K562 (cell line): Measurements from ENCODE around the gene TAL1. TPM values are rescaled to one million over a fixed set of nuclear protein-coding genes. Genes with fewer than 3 reads are reported as not detected.
A peak's percentile ranks its signal among the peaks of the same experiment; 100 is the strongest.

ENCODE experiments used
- CBX2 ChIP-seq: fragments of 200-600 bp; sonication (generic); IDR thresholded peaks from one replicate; pipeline ENCODE4 v1.6.1; 2012; ENCODE audit warnings: mild to moderate bottlenecking, low read length, inconsistent platforms; ENCODE audit not compliant: insufficient read depth, poor library complexity, severe bottlenecking
- ETV6 ChIP-seq, 3 experiments: fragments of 150-350 bp in 1 of 3; sonication (generic) in 1 of 3; formaldehyde crosslinking in 1 of 3; IDR thresholded peaks; 2 replicates each; pipeline versions ENCODE4 v1.6.1 to v1.8.0; 2014 to 2022; ENCODE audit warnings: borderline replicate concordance in 2 of 3, low read depth in 2 of 3, antibody characterized with exemption in 1 of 3, low read length in 1 of 3, mild to moderate bottlenecking in 1 of 3, missing genetic modification reagents in 1 of 3
- JUNB ChIP-seq: fragments of 450-650 bp; formaldehyde crosslinking; conservative IDR thresholded peaks from 2 replicates; pipeline ENCODE4 v1.4.0; 2020; ENCODE audit warnings: mild to moderate bottlenecking
- KAT7 ChIP-seq: sonication (generic); formaldehyde crosslinking; IDR thresholded peaks from 2 replicates; pipeline ENCODE4 v1.8.0; 2022; ENCODE audit warnings: missing genetic modification reagents, mild to moderate bottlenecking, borderline replicate concordance
- MEF2D ChIP-seq: conservative IDR thresholded peaks from 2 replicates; pipeline ENCODE4 v1.6.1; 2016; ENCODE audit warnings: low read depth, missing genetic modification characterization, missing compliant biosample characterization
- NRF1 ChIP-seq, 2 experiments: fragments of 450-650 bp; IDR thresholded peaks in 1 of 2; conservative IDR thresholded peaks in 1 of 2; 2 replicates each; pipeline ENCODE4 v1.6.1; 2014; ENCODE audit warnings: mild to moderate bottlenecking in 2 of 2
- PRPF4 ChIP-seq: fragments of 200-400 bp; formaldehyde crosslinking; IDR thresholded peaks from one replicate; pipeline ENCODE4 v1.6.1; 2017; ENCODE audit warnings: low read length, low read depth, mild to moderate bottlenecking; ENCODE audit not compliant: insufficient read depth, poor library complexity, severe bottlenecking
- SMARCA5 ChIP-seq: fragments of 450-650 bp; IDR thresholded peaks from 2 replicates; pipeline ENCODE4 v1.6.1; 2016
- SRSF3 ChIP-seq: fragments of 200-400 bp; formaldehyde crosslinking; IDR thresholded peaks from 2 replicates; pipeline ENCODE4 v1.6.1; 2016; ENCODE audit warnings: mild to moderate bottlenecking, low read length, moderate library complexity; ENCODE audit not compliant: insufficient read depth
- TCF7 ChIP-seq: sonication (generic); IDR thresholded peaks from 2 replicates; pipeline ENCODE4 v1.6.1; 2016; ENCODE audit warnings: antibody characterized with exemption, borderline replicate concordance
- TRIM28 ChIP-seq: fragments of 450-650 bp; IDR thresholded peaks from 2 replicates; pipeline ENCODE4 v1.6.1; 2017
- ZEB2 ChIP-seq: fragments of 450-650 bp; IDR thresholded peaks from 2 replicates; pipeline ENCODE4 v1.6.1; 2016
- ZNF165 ChIP-seq: fragments of 250-450 bp; sonication (Bioruptor Pico); IDR thresholded peaks from 2 replicates; pipeline ENCODE4 v1.4.0; 2020; ENCODE audit warnings: borderline replicate concordance
- ZNF354B ChIP-seq: fragments of 250-450 bp; sonication (Bioruptor Pico); IDR thresholded peaks from 2 replicates; pipeline ENCODE4 v1.4.0; 2020
- ZNF586 ChIP-seq: fragments of 450-650 bp; formaldehyde crosslinking; conservative IDR thresholded peaks from 2 replicates; pipeline ENCODE4 v1.4.0; 2020; ENCODE audit warnings: mild to moderate bottlenecking, moderate library complexity
- ZNF695 ChIP-seq: fragments of 450-650 bp; formaldehyde crosslinking; IDR thresholded peaks from 2 replicates; pipeline ENCODE4 v1.4.0; 2020; ENCODE audit warnings: mild to moderate bottlenecking, moderate library complexity
- polyA plus RNA-seq, 8 experiments: library from polyadenylated mRNA; depleted of rRNA in 4 of 8; stranded (reverse) in 5 of 8; unstranded in 3 of 8; fragments of >200 nt; fragmentation: Nextera tagmentation in 2 of 8; fragmentation: Illumina TruSeq in 1 of 8; extraction: Ambion mirVana in 2 of 8; extraction: Trizol in 1 of 8; gene quantifications; 2 replicates each; pipeline versions ENCODE4 v1.2.1 to v1.2.3, GENCODE V29; 2011 to 2014; ENCODE audit warnings: inconsistent platforms in 1 of 8, missing spikeins in 1 of 8
- total RNA-seq, 7 experiments: library from RNA; depleted of rRNA in 6 of 7; stranded (reverse); fragments of >200 nt in 6 of 7; fragmentation: Illumina TruSeq in 2 of 7; extraction: Trizol in 2 of 7; gene quantifications; 2 replicates each; pipeline versions ENCODE4 v1.2.1 to v1.2.3, GENCODE V29; 2011 to 2021; ENCODE audit warnings: low replicate concordance in 1 of 7
- TF ChIP-seq, protein P1 (sequence below): fragments of 450-650 bp; IDR thresholded peaks from 2 replicates; pipeline ENCODE4 v1.7.0; 2016; ENCODE audit warnings: borderline replicate concordance
- TF ChIP-seq, protein P2 (sequence below): fragments of 250-450 bp; sonication (Bioruptor Pico); IDR thresholded peaks from 2 replicates; pipeline ENCODE4 v1.5.0; 2021
- TF ChIP-seq, protein P3 (sequence below): fragments of 150-350 bp; IDR thresholded peaks from 2 replicates; pipeline ENCODE4 v1.6.1; 2014; ENCODE audit warnings: low read depth, mild to moderate bottlenecking, low read length, borderline replicate concordance
- TF ChIP-seq, protein P4 (sequence below): sonication (generic); formaldehyde crosslinking; IDR thresholded peaks from 2 replicates; pipeline ENCODE4 v1.8.0; 2022; ENCODE audit warnings: mild to moderate bottlenecking, low read depth, missing genetic modification reagents

The TAL1 gene
- total and polyA plus RNA-seq, 9 of the 15 experiments (the other 6 are each of a cell fraction or from before 2014, with no cell fraction given) = 18.5 to 106 (median 59.7) TPM

DNA sequence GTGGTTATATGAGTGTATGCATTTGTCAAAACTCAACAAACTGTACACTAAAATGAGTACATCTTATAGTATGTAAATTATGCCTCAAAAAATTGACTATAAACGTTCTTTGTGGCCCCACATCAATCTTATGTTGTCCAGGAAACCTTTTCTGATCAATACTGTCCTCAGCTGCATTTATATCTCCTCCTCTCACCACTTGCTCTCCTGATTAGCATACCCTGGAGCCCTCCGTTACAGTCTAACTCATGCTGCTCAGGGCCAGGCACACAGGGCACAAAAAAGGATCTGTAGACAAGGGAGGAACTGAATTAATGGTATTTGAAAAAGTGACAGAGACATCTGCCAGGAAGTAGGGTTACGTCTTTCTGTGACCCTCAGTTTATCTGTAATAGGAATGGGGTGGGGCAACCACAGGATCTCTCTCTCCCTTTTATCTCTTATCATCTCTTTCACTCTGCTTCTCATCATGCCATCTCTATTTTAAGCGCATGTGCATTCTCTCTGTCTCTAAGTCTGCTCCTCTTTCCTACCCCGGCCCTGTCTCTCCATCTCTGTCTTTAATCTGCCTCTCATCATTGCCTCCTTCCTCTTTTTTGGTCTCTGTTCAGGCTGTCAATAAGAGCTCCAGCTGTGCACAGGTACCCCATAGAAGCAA lies 7.0 kb upstream of the TAL1 start (continued):
- TF ChIP-seq, protein P1, sequence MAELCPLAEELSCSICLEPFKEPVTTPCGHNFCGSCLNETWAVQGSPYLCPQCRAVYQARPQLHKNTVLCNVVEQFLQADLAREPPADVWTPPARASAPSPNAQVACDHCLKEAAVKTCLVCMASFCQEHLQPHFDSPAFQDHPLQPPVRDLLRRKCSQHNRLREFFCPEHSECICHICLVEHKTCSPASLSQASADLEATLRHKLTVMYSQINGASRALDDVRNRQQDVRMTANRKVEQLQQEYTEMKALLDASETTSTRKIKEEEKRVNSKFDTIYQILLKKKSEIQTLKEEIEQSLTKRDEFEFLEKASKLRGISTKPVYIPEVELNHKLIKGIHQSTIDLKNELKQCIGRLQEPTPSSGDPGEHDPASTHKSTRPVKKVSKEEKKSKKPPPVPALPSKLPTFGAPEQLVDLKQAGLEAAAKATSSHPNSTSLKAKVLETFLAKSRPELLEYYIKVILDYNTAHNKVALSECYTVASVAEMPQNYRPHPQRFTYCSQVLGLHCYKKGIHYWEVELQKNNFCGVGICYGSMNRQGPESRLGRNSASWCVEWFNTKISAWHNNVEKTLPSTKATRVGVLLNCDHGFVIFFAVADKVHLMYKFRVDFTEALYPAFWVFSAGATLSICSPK = no peak
- TF ChIP-seq PRPF4 = no peak
- TF ChIP-seq, protein P2, sequence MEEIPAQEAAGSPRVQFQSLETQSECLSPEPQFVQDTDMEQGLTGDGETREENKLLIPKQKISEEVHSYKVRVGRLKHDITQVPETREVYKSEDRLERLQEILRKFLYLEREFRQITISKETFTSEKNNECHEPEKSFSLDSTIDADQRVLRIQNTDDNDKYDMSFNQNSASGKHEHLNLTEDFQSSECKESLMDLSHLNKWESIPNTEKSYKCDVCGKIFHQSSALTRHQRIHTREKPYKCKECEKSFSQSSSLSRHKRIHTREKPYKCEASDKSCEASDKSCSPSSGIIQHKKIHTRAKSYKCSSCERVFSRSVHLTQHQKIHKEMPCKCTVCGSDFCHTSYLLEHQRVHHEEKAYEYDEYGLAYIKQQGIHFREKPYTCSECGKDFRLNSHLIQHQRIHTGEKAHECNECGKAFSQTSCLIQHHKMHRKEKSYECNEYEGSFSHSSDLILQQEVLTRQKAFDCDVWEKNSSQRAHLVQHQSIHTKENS (CRISPR knock-in tag) = no peak
- TF ChIP-seq SMARCA5 = peak; percentile 23; the same call in 1 of the 2 replicates
- no peak for TF ChIP-seq ZNF165 (CRISPR knock-in tag)
- TF ChIP-seq, protein P3, sequence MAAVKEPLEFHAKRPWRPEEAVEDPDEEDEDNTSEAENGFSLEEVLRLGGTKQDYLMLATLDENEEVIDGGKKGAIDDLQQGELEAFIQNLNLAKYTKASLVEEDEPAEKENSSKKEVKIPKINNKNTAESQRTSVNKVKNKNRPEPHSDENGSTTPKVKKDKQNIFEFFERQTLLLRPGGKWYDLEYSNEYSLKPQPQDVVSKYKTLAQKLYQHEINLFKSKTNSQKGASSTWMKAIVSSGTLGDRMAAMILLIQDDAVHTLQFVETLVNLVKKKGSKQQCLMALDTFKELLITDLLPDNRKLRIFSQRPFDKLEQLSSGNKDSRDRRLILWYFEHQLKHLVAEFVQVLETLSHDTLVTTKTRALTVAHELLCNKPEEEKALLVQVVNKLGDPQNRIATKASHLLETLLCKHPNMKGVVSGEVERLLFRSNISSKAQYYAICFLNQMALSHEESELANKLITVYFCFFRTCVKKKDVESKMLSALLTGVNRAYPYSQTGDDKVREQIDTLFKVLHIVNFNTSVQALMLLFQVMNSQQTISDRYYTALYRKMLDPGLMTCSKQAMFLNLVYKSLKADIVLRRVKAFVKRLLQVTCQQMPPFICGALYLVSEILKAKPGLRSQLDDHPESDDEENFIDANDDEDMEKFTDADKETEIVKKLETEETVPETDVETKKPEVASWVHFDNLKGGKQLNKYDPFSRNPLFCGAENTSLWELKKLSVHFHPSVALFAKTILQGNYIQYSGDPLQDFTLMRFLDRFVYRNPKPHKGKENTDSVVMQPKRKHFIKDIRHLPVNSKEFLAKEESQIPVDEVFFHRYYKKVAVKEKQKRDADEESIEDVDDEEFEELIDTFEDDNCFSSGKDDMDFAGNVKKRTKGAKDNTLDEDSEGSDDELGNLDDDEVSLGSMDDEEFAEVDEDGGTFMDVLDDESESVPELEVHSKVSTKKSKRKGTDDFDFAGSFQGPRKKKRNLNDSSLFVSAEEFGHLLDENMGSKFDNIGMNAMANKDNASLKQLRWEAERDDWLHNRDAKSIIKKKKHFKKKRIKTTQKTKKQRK = no peak
- no peak for TF ChIP-seq SRSF3
- no peak for TF ChIP-seq ETV6 (IDR thresholded peaks at IDR 0.05; ENCODE audit: borderline replicate concordance in 1 of 2, low read depth in 2 of 2, low read length in 1 of 2)
- TF ChIP-seq ETV6 (CRISPR knock-in tag; IDR thresholded peaks at IDR 0.05; ENCODE audit: borderline replicate concordance) = no peak
- no peak for TF ChIP-seq MEF2D (tag)
- no peak for TF ChIP-seq TCF7
- TF ChIP-seq, protein P4, sequence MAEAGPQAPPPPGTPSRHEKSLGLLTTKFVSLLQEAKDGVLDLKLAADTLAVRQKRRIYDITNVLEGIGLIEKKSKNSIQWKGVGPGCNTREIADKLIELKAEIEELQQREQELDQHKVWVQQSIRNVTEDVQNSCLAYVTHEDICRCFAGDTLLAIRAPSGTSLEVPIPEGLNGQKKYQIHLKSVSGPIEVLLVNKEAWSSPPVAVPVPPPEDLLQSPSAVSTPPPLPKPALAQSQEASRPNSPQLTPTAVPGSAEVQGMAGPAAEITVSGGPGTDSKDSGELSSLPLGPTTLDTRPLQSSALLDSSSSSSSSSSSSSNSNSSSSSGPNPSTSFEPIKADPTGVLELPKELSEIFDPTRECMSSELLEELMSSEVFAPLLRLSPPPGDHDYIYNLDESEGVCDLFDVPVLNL (CRISPR knock-in tag) = no peak
- no peak for TF ChIP-seq CBX2
- TF ChIP-seq JUNB (CRISPR knock-in tag) = no peak
- TF ChIP-seq KAT7 (CRISPR knock-in tag) = no peak
- TF ChIP-seq ZNF695 (CRISPR knock-in tag) = no peak
- no peak for TF ChIP-seq ZNF586 (CRISPR knock-in tag)
- no peak for TF ChIP-seq TRIM28
- peak in 1 of 2 experiments; percentile 20; a peak in 1 of 4 replicates for TF ChIP-seq NRF1 (conservative IDR thresholded peaks at IDR 0.05 in 1 of 2, IDR thresholded peaks at IDR 0.05 in 1 of 2)
- TF ChIP-seq ZNF354B (CRISPR knock-in tag) = no peak
- peak; percentile 83 for TF ChIP-seq ZEB2
